Measurements from ENCODE around the gene AMELY.
"Not testable (repeated sequence)": the region's sequence is repeated elsewhere in the genome, so short reads cannot be mapped to it uniquely, and the experiment has no call there.

The AMELY gene

GRCh38 chrY:6910372-6911252 lies 940 bp downstream of the AMELY start, which contains the start of gene TBL1Y:
TBL1Y (plus strand) TSS chrY:6910697; CDS start chrY:7025085, 114,388 bp downstream.
- no peak within 1 kb of the TSS for H3K4me3 ChIP-seq (ENCODE audit: low read depth in 1 of 2, low read length in 1 of 2)
- H3K9me3 ChIP-seq: no peaks in the 10 kb centered on the region
- H3K27me3 ChIP-seq: peaks cover 52% of the 10 kb centered on the region
- H3K36me3 ChIP-seq: no peaks in the 10 kb centered on the region
- no peak within 1 kb of the TSS for H3K27ac ChIP-seq
- TF ChIP-seq, protein P1, sequence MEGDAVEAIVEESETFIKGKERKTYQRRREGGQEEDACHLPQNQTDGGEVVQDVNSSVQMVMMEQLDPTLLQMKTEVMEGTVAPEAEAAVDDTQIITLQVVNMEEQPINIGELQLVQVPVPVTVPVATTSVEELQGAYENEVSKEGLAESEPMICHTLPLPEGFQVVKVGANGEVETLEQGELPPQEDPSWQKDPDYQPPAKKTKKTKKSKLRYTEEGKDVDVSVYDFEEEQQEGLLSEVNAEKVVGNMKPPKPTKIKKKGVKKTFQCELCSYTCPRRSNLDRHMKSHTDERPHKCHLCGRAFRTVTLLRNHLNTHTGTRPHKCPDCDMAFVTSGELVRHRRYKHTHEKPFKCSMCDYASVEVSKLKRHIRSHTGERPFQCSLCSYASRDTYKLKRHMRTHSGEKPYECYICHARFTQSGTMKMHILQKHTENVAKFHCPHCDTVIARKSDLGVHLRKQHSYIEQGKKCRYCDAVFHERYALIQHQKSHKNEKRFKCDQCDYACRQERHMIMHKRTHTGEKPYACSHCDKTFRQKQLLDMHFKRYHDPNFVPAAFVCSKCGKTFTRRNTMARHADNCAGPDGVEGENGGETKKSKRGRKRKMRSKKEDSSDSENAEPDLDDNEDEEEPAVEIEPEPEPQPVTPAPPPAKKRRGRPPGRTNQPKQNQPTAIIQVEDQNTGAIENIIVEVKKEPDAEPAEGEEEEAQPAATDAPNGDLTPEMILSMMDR (IDR thresholded peaks at IDR 0.05): no peak
- H3K4me1 ChIP-seq (ENCODE audit: control insufficient read depth in 1 of 2, insufficient read depth in 1 of 2, low read depth in 1 of 2, low read length in 1 of 2): no peaks in the 10 kb centered on the region

DNA sequence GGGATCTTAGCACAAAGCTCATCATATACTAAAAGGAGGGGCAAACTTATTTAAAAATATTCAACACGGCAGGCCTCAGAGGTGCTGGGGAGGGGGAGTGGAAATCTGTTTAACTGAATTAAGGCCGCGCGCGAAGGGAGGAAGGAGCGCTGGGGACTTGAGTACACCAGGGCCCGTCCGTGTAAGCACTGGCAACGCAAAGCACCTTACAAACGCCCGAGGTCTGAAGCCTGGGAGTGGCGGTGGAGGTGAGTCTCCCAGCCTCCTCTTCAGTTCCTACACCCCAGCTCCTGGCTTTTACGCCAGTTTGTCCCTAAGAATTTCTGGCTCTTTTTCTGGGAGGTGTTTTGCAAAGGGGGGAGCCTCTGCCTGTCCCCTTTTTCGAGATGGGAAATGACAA lies 1.7 kb downstream of the AMELY start:
- no peak overlapping the region for H3K4me3 ChIP-seq (ENCODE audit: low read depth in 1 of 2, low read length in 1 of 2)
- no peaks in the 10 kb centered on the region for H3K36me3 ChIP-seq
- no peak overlapping the region for H3K27ac ChIP-seq
- TF ChIP-seq, protein P1 (IDR thresholded peaks at IDR 0.05): no peak
- H3K9me3 ChIP-seq: no peaks in the 10 kb centered on the region
- peaks cover 52% of the 10 kb centered on the region for H3K27me3 ChIP-seq
- H3K4me1 ChIP-seq (ENCODE audit: control insufficient read depth in 1 of 2, insufficient read depth in 1 of 2, low read depth in 1 of 2, low read length in 1 of 2): no peaks in the 10 kb centered on the region

- Histone ChIP-seq H3K36me3 (no peaks in the 10 kb centered on the region), H3K9me3 (no peaks in the 10 kb centered on the region), H3K27me3 (peaks cover 52% of the 10 kb centered on the region), H3K4me1 (ENCODE audit: control insufficient read depth in 1 of 2, insufficient read depth in 1 of 2, low read depth in 1 of 2, low read length in 1 of 2) (no peaks in the 10 kb centered on the region), H3K27ac (no peak overlapping the region), H3K4me3 (ENCODE audit: low read depth in 1 of 2, low read length in 1 of 2) (no peak overlapping the region)
- TF ChIP-seq, protein P1 (IDR thresholded peaks at IDR 0.05): no peak
Observed at GRCh38 chrY:6909118-6909521, 2.4 kb downstream of the AMELY start.

GRCh38 chrY:6908021-6908420 lies 3.5 kb downstream of the AMELY start:
- H3K9me3 ChIP-seq; H3K4me3 ChIP-seq (ENCODE audit: low read depth in 1 of 2, low read length in 1 of 2); H3K4me1 ChIP-seq (ENCODE audit: control insufficient read depth in 1 of 2, insufficient read depth in 1 of 2, low read depth in 1 of 2, low read length in 1 of 2); H3K36me3 ChIP-seq; H3K27ac ChIP-seq: not testable (repeated sequence)
- peaks cover 45% of the 10 kb centered on the region for H3K27me3 ChIP-seq

GRCh38 chrY:6907591-6907990 lies 4.0 kb downstream of the AMELY start:
- Histone ChIP-seq H3K36me3 (no peaks in the 10 kb centered on the region), H3K9me3 (no peaks in the 10 kb centered on the region), H3K27ac (no peak overlapping the region), H3K27me3 (peaks cover 43% of the 10 kb centered on the region), H3K4me1 (ENCODE audit: control insufficient read depth in 1 of 2, insufficient read depth in 1 of 2, low read depth in 1 of 2, low read length in 1 of 2) (no peaks in the 10 kb centered on the region), H3K4me3 (ENCODE audit: low read depth in 1 of 2, low read length in 1 of 2) (no peak overlapping the region)
- TF ChIP-seq, protein P1 (IDR thresholded peaks at IDR 0.05): no peak

GRCh38 chrY:6902116-6902515 lies 9.4 kb downstream of the AMELY start:
- not testable (repeated sequence) for H3K36me3 ChIP-seq; H3K4me1 ChIP-seq (ENCODE audit: control insufficient read depth in 1 of 2, insufficient read depth in 1 of 2, low read depth in 1 of 2, low read length in 1 of 2)

More at GRCh38 chrY:6902116-6902515, 9.4 kb downstream of the AMELY start:
- not testable (repeated sequence) for H3K27ac ChIP-seq; H3K4me3 ChIP-seq (ENCODE audit: low read depth in 1 of 2, low read length in 1 of 2); H3K9me3 ChIP-seq; H3K27me3 ChIP-seq
